ENCODE measurements around the gene TARBP2.

GRCh38 chr12:53524476-53524875, 23.4 kb downstream of the TARBP2 start:
- no peak for TF ChIP-seq CTCF (conservative IDR thresholded peaks at IDR 0.05)
- TF ChIP-seq EZH2 (IDR thresholded peaks at IDR 0.05; ENCODE audit: low read depth): no peak

Data from PC-9 (cell line).